IMR-90 (cell line): Measurements from ENCODE around the gene ESR2. TPM values are rescaled to one million over a fixed set of nuclear protein-coding genes. Genes with fewer than 3 reads are reported as not detected.

ENCODE experiments used
- ATAC-seq: fragments of 200-7000 bp; cut with Tn5 transposase; 2 replicates; pipeline ENCODE4 v1.9.1; 2020; ENCODE audit warnings: low read depth, mild to moderate bottlenecking, moderate library complexity
- BruUV-seq: library from RNA; stranded (reverse); fragments of 400-500 nt; replicated peaks from 2 replicates; lab custom pipeline; 2021; lab: Mats Ljungman, UMichigan
- CTCF ChIA-PET: fragments of 300-600 bp; formaldehyde crosslinking; extraction: SDS; loops from one replicate; lab custom pipeline; 2021; ENCODE audit warnings: antibody characterized with exemption; lab: Yijun Ruan, JAX
- POLR2A ChIA-PET: fragments of 300-600 bp; sonication (Branson Sonifier 250); formaldehyde crosslinking; loops from one replicate; lab custom pipeline; 2022; ENCODE audit warnings: antibody characterized with exemption; ENCODE audit not compliant: unreplicated experiment; lab: Charles Lee
- DNase-seq: peaks from one replicate; pipeline ENCODE4 v3.0.0; 2013
- H2AFZ ChIP-seq: replicated peaks from 2 replicates; pipeline ENCODE3; 2013; ENCODE audit warnings: low read length, mild to moderate bottlenecking; ENCODE audit not compliant: poor library complexity
- H2AK5ac ChIP-seq: 2 replicates; pipeline ENCODE4 v1.6.1; 2013; ENCODE audit warnings: low read depth, low read length, inconsistent platforms
- H2AK9ac ChIP-seq: replicated peaks from 2 replicates; pipeline ENCODE3; 2013; ENCODE audit warnings: mild to moderate bottlenecking, low read depth, low read length, moderate library complexity; ENCODE audit not compliant: poor library complexity
- H2BK120ac ChIP-seq: 2 replicates; pipeline ENCODE4 v1.6.1; 2013; ENCODE audit warnings: low read depth, low read length, inconsistent platforms
- H2BK15ac ChIP-seq: 3 replicates; pipeline ENCODE4 v1.6.1; 2013; ENCODE audit warnings: low read depth, low read length, inconsistent platforms
- H2BK20ac ChIP-seq: 2 replicates; pipeline ENCODE4 v1.6.1; 2013; ENCODE audit warnings: low read depth, mild to moderate bottlenecking, inconsistent platforms, low read length, moderate library complexity
- H2BK5ac ChIP-seq: 2 replicates; pipeline ENCODE4 v1.6.1; 2013; ENCODE audit warnings: mild to moderate bottlenecking, low read depth, low read length, inconsistent platforms; ENCODE audit not compliant: poor library complexity, severe bottlenecking
- H3K14ac ChIP-seq: replicated peaks from 2 replicates; pipeline ENCODE4 v1.6.1; 2013; ENCODE audit warnings: low read depth, low read length, inconsistent platforms
- H3K18ac ChIP-seq: 2 replicates; pipeline ENCODE4 v1.6.1; 2013; ENCODE audit warnings: low read depth, low read length, control low read depth
- H3K23ac ChIP-seq: 2 replicates; pipeline ENCODE4 v1.6.1; 2013; ENCODE audit warnings: low read depth, low read length, inconsistent platforms
- H3K27ac ChIP-seq: 2 replicates; pipeline ENCODE4 v1.5.1; 2013; ENCODE audit warnings: mild to moderate bottlenecking, control low read depth, low read length; ENCODE audit not compliant: insufficient read depth
- H3K27me3 ChIP-seq: 2 replicates; pipeline ENCODE4 v1.6.1; 2013; ENCODE audit warnings: low read length; ENCODE audit not compliant: control insufficient read depth, insufficient read depth
- H3K36me3 ChIP-seq: 2 replicates; pipeline ENCODE4 v1.6.1; 2013; ENCODE audit warnings: low read length, mixed read lengths; ENCODE audit not compliant: control insufficient read depth, insufficient read depth
- H3K4ac ChIP-seq: 2 replicates; pipeline ENCODE4 v1.6.1; 2013; ENCODE audit warnings: low read depth, low read length, inconsistent platforms
- H3K4me1 ChIP-seq: 2 replicates; pipeline ENCODE4 v1.6.1; 2013; ENCODE audit warnings: low read length, mixed read lengths; ENCODE audit not compliant: control insufficient read depth, insufficient read depth
- H3K4me2 ChIP-seq: 2 replicates; pipeline ENCODE4 v1.6.1; 2013; ENCODE audit warnings: low read depth, mild to moderate bottlenecking, control low read depth, low read length, moderate library complexity
- H3K4me3 ChIP-seq: 2 replicates; pipeline ENCODE4 v1.5.1; 2013; ENCODE audit warnings: low read depth, mild to moderate bottlenecking, control low read depth, low read length, moderate library complexity; ENCODE audit not compliant: insufficient read depth
- H3K56ac ChIP-seq: 2 replicates; pipeline ENCODE4 v1.6.1; 2013; ENCODE audit warnings: low read length, inconsistent platforms; ENCODE audit not compliant: insufficient read depth; ENCODE audit errors: extremely low read depth
- H3K79me1 ChIP-seq, 2 experiments: 2 replicates each; pipeline ENCODE4 v1.6.1; 2013; ENCODE audit warnings: low read length in 2 of 2, inconsistent platforms in 1 of 2, low read depth in 1 of 2
- H3K9ac ChIP-seq: 2 replicates; pipeline ENCODE4 v1.6.1; 2013; ENCODE audit warnings: low read depth, low read length, control low read depth
- H3K9me1 ChIP-seq: 2 replicates; pipeline ENCODE4 v1.6.1; 2013; ENCODE audit warnings: low read length, inconsistent platforms; ENCODE audit not compliant: insufficient read depth
- H3K9me3 ChIP-seq: 2 replicates; pipeline ENCODE4 v1.6.1; 2013; ENCODE audit warnings: low read length; ENCODE audit not compliant: control insufficient read depth, insufficient read depth
- H4K20me1 ChIP-seq: 2 replicates; pipeline ENCODE4 v1.6.1; 2013; ENCODE audit warnings: low read length, inconsistent platforms; ENCODE audit not compliant: insufficient read depth
- H4K5ac ChIP-seq: 2 replicates; pipeline ENCODE4 v1.6.1; 2013; ENCODE audit warnings: mild to moderate bottlenecking, low read depth, low read length, control low read depth
- H4K8ac ChIP-seq, 2 experiments: 2 replicates each; pipeline ENCODE4 v1.6.1; 2013; ENCODE audit warnings: low read depth in 2 of 2, low read length in 2 of 2, control low read depth in 1 of 2, inconsistent platforms in 1 of 2
- H4K91ac ChIP-seq: 2 replicates; pipeline ENCODE4 v1.6.1; 2013; ENCODE audit warnings: low read depth, low read length, inconsistent platforms; ENCODE audit not compliant: insufficient read depth
- BHLHE40 ChIP-seq: fragments of 150-350 bp; IDR thresholded peaks from 2 replicates; pipeline ENCODE4 v1.6.1; 2016; ENCODE audit warnings: mild to moderate bottlenecking, low read depth, low read length
- CEBPB ChIP-seq: IDR thresholded peaks from 2 replicates; pipeline ENCODE4 v1.6.1; 2012; ENCODE audit warnings: low read depth, low read length, improper control_type of control experiment
- CHD1 ChIP-seq: IDR thresholded peaks from 2 replicates; pipeline ENCODE4 v1.6.1; 2012; ENCODE audit warnings: low read depth, low read length, improper control_type of control experiment
- CTCF ChIP-seq: conservative IDR thresholded peaks from 2 replicates; pipeline ENCODE4 v1.5.1; 2012; ENCODE audit warnings: mild to moderate bottlenecking, low read depth, low read length, improper control_type of control experiment
- ELK1 ChIP-seq: fragments of 150-350 bp; IDR thresholded peaks from 2 replicates; pipeline ENCODE4 v1.6.1; 2016; ENCODE audit warnings: low read depth, mild to moderate bottlenecking, low read length, moderate library complexity, borderline replicate concordance
- FOS ChIP-seq: fragments of 150-350 bp; IDR thresholded peaks from 2 replicates; pipeline ENCODE4 v1.6.1; 2016; ENCODE audit warnings: low read depth, low read length
- MAFK ChIP-seq: IDR thresholded peaks from 2 replicates; pipeline ENCODE4 v1.6.1; 2012; ENCODE audit warnings: low read depth, low read length, improper control_type of control experiment
- MAZ ChIP-seq: IDR thresholded peaks from 2 replicates; pipeline ENCODE4 v1.6.1; 2012; ENCODE audit warnings: low read depth, mild to moderate bottlenecking, low read length, improper control_type of control experiment, moderate library complexity, borderline replicate concordance
- MXI1 ChIP-seq: IDR thresholded peaks from 2 replicates; pipeline ENCODE4 v1.6.1; 2012; ENCODE audit warnings: low read depth, mild to moderate bottlenecking, low read length, moderate library complexity, borderline replicate concordance
- NFE2L2 ChIP-seq: fragments of 150-350 bp; IDR thresholded peaks from 2 replicates; pipeline ENCODE4 v1.6.1; 2016; ENCODE audit warnings: low read depth, mild to moderate bottlenecking, low read length
- POLR2A ChIP-seq: IDR thresholded peaks from 2 replicates; pipeline ENCODE4 v1.6.1; 2012; ENCODE audit warnings: mild to moderate bottlenecking, low read depth, low read length
- RAD21 ChIP-seq: IDR thresholded peaks from 2 replicates; pipeline ENCODE4 v1.6.1; 2012; ENCODE audit warnings: low read length, improper control_type of control experiment
- RCOR1 ChIP-seq: IDR thresholded peaks from 2 replicates; pipeline ENCODE4 v1.6.1; 2012; ENCODE audit warnings: mild to moderate bottlenecking, low read length, improper control_type of control experiment; ENCODE audit not compliant: insufficient replicate concordance
- RFX5 ChIP-seq: IDR thresholded peaks from 2 replicates; pipeline ENCODE4 v1.8.0; 2012; ENCODE audit warnings: low read depth, mild to moderate bottlenecking, low read length, moderate library complexity
- SMC3 ChIP-seq: fragments of 150-350 bp; IDR thresholded peaks from 2 replicates; pipeline ENCODE4 v1.6.1; 2016; ENCODE audit warnings: low read depth, mild to moderate bottlenecking, antibody characterized with exemption, low read length, moderate library complexity
- USF2 ChIP-seq: fragments of 150-350 bp; IDR thresholded peaks from 2 replicates; pipeline ENCODE4 v1.6.1; 2017; ENCODE audit warnings: mild to moderate bottlenecking, antibody characterized with exemption, low read length, low read depth
- dilution Hi-C: fragments of 300-500 bp; cut with HindIII; formaldehyde crosslinking; loops from one replicate; pipeline ENCODE4 v1.14.3; 2018; ENCODE audit warnings: low sequenced_read_pairs; ENCODE audit not compliant: unreplicated experiment
- in situ Hi-C: fragments of 300-500 bp; cut with MboI; formaldehyde crosslinking; loops from 3 replicates; pipeline ENCODE4 v1.14.3; 2019; ENCODE audit warnings: low sequenced_read_pairs, inconsistent platforms, mixed read lengths
- intact Hi-C: fragments of 100-400 bp; cut with micrococcal nuclease; formaldehyde crosslinking; loops from 2 replicates; pipeline ENCODE4 v1.10.0; 2022
- polyA plus RNA-seq, 3 experiments: library from polyadenylated mRNA; depleted of rRNA; stranded (reverse); fragments of >200 nt; gene quantifications; 2 replicates each; pipeline ENCODE4 v1.2.3, GENCODE V29; 2012; ENCODE audit warnings: low replicate concordance in 1 of 3
- total RNA-seq: library from RNA; depleted of rRNA; stranded (reverse); fragments of >200 nt; gene quantifications from 2 replicates; pipeline ENCODE4 v1.2.3, GENCODE V29; 2012

ESR2 gene
- total and polyA plus RNA-seq, 2 of the 4 experiments (the other 2 are of a cell fraction) = under 0.01 to 0.03 TPM

- no peaks in the 10 kb centered on the region for H3K79me1 ChIP-seq
- dilution Hi-C loops = loop anchor here (25.0 kb wide), 1 partner anchor 259 kb away; no protein-coding TSS in a partner anchor
- ATAC-seq = no peak
These were observed 2.4 kb upstream of the ESR2 start for GRCh38 chr14:64296561-64296960.

More at GRCh38 chr14:64296561-64296960, 2.4 kb upstream of the ESR2 start:
- Histone ChIP-seq H2AK9ac (no peak overlapping the region), H3K27me3 (peaks cover 24% of the 10 kb centered on the region), H3K9me1 (0 out of 2 replicates have a peak, but pooled peaks cover 2% of the 10 kb centered on the region), H2BK15ac (no peak overlapping the region), H3K14ac (no peak overlapping the region), H2BK5ac (no peak overlapping the region), H4K8ac (no peak overlapping the region), H2BK120ac (no peak overlapping the region), H3K23ac (no peak overlapping the region), H4K91ac (no peak overlapping the region), H4K5ac (no peak overlapping the region), H3K56ac (no peak overlapping the region), H2AK5ac (no peak overlapping the region), H3K36me3 (no peaks in the 10 kb centered on the region), H3K18ac (no peak overlapping the region), H3K4me1 (0 out of 2 replicates have a peak, but pooled peaks cover 2% of the 10 kb centered on the region), H4K20me1 (no peaks in the 10 kb centered on the region), H2AFZ (no peak overlapping the region), H3K4me2 (no peak overlapping the region), H3K9ac (no peak overlapping the region), H2BK20ac (no peak overlapping the region), H3K27ac (no peak overlapping the region), H3K4ac (no peak overlapping the region), H3K9me3 (no peaks in the 10 kb centered on the region), H3K4me3 (no peak overlapping the region)
- peak; percentile 15 for DNase-seq
- ChIA-PET POLR2A (no interaction called here), CTCF (no interaction called here)
- no TSS peak for BruUV-seq
- TF ChIP-seq CEBPB (no peak), NFE2L2 (no peak), CTCF (no peak), CHD1 (no peak), RCOR1 (no peak), MAFK (no peak), RFX5 (no peak), RAD21 (no peak), ELK1 (no peak), SMC3 (no peak), MXI1 (no peak), USF2 (no peak), FOS (no peak), POLR2A (no peak), MAZ (no peak), BHLHE40 (no peak)
- in situ Hi-C loops (loop anchor here (10.0 kb wide), 1 partner anchor 252 kb away; no protein-coding TSS in a partner anchor), intact Hi-C loops (loop anchor here (10.0 kb wide), 2 partner anchors 102 to 282 kb away; no protein-coding TSS in a partner anchor)
